ENCODE measurements around the gene ATXN2. TPM values are rescaled to one million over a fixed set of nuclear protein-coding genes. Genes with fewer than 3 reads are reported as not detected.

Gene ATXN2
- total RNA-seq, 2 donors from 2014 or later, result 40.4 to 54.7 TPM

- ATAC-seq (replicated peaks), result no peak
- Mint-ChIP-seq H3K27ac (peak overlapping the region; percentile 43), H3K36me3 (ENCODE audit: low read depth) (peaks cover 57% of the 10 kb centered on the region), H3K9me3 (no peaks in the 10 kb centered on the region), H3K4me3 (no peak overlapping the region), H3K27me3 (no peaks in the 10 kb centered on the region), H3K4me1 (peaks cover 74% of the 10 kb centered on the region)
Observed at GRCh38 chr12:111440631-111441030, 158.5 kb downstream of the ATXN2 start.

- no peaks in the 10 kb centered on the region for H3K9me3 Mint-ChIP-seq
- no peak overlapping the region for H3K4me3 Mint-ChIP-seq
- H3K4me1 Mint-ChIP-seq, result peaks cover 75% of the 10 kb centered on the region
- H3K27ac Mint-ChIP-seq, result peak overlapping the region; percentile 43
- ATAC-seq (replicated peaks), result no peak
- no peaks in the 10 kb centered on the region for H3K27me3 Mint-ChIP-seq
- H3K36me3 Mint-ChIP-seq (ENCODE audit: low read depth), result peaks cover 55% of the 10 kb centered on the region
Observed at GRCh38 chr12:111440152-111440551, 159.0 kb downstream of the ATXN2 start.

GRCh38 chr12:111439657-111440151, 159.4 kb downstream of the ATXN2 start:
- Mint-ChIP-seq H3K27me3 (no peaks in the 10 kb centered on the region), H3K4me1 (peaks cover 75% of the 10 kb centered on the region), H3K9me3 (no peaks in the 10 kb centered on the region), H3K36me3 (ENCODE audit: low read depth) (peaks cover 55% of the 10 kb centered on the region), H3K4me3 (no peak overlapping the region), H3K27ac (peak overlapping the region; percentile 43)
- no peak for ATAC-seq (replicated peaks)

- Mint-ChIP-seq H3K27me3 (no peaks in the 10 kb centered on the region), H3K36me3 (ENCODE audit: low read depth) (peaks cover 55% of the 10 kb centered on the region), H3K27ac (peak overlapping the region; percentile 50), H3K4me1 (peaks cover 74% of the 10 kb centered on the region), H3K4me3 (peak overlapping the region; percentile 22), H3K9me3 (no peaks in the 10 kb centered on the region)
- no peak for ATAC-seq (replicated peaks)
Observed at GRCh38 chr12:111438481-111438880, 160.6 kb downstream of the ATXN2 start.

- H3K27me3 Mint-ChIP-seq, result no peaks in the 10 kb centered on the region
- H3K4me1 Mint-ChIP-seq, result peaks cover 68% of the 10 kb centered on the region
- peak overlapping the region; percentile 50 for H3K27ac Mint-ChIP-seq
- no peaks in the 10 kb centered on the region for H3K9me3 Mint-ChIP-seq
- ATAC-seq (replicated peaks), result no peak
- peak overlapping the region; percentile 22 for H3K4me3 Mint-ChIP-seq
- peaks cover 52% of the 10 kb centered on the region for H3K36me3 Mint-ChIP-seq (ENCODE audit: low read depth)
Observed at GRCh38 chr12:111437816-111438454, 161.2 kb downstream of the ATXN2 start.

GRCh38 chr12:111436811-111437210, 162.3 kb downstream of the ATXN2 start:
- peak overlapping the region; percentile 81 for H3K4me3 Mint-ChIP-seq
- ATAC-seq (replicated peaks), result no peak
- peaks cover 57% of the 10 kb centered on the region for H3K36me3 Mint-ChIP-seq (ENCODE audit: low read depth)
- H3K9me3 Mint-ChIP-seq, result no peaks in the 10 kb centered on the region
- H3K27ac Mint-ChIP-seq, result peak overlapping the region; percentile 38
- peaks cover 68% of the 10 kb centered on the region for H3K4me1 Mint-ChIP-seq
- H3K27me3 Mint-ChIP-seq, result no peaks in the 10 kb centered on the region

GRCh38 chr12:111436266-111436665, 162.8 kb downstream of the ATXN2 start:
- Mint-ChIP-seq H3K9me3 (no peaks in the 10 kb centered on the region), H3K36me3 (ENCODE audit: low read depth) (peaks cover 54% of the 10 kb centered on the region), H3K27ac (peak overlapping the region; percentile 54), H3K4me3 (peak overlapping the region; percentile 81), H3K27me3 (no peaks in the 10 kb centered on the region), H3K4me1 (peaks cover 72% of the 10 kb centered on the region)
- ATAC-seq (replicated peaks), result no peak

GRCh38 chr12:111435661-111436201, 163.4 kb downstream of the ATXN2 start:
- Mint-ChIP-seq H3K27ac (peak overlapping the region; percentile 83), H3K9me3 (no peaks in the 10 kb centered on the region), H3K27me3 (no peaks in the 10 kb centered on the region), H3K4me3 (peak overlapping the region; percentile 81), H3K4me1 (peaks cover 73% of the 10 kb centered on the region), H3K36me3 (ENCODE audit: low read depth) (peaks cover 51% of the 10 kb centered on the region)
- no peak for ATAC-seq (replicated peaks)

- H3K4me3 Mint-ChIP-seq, result peak overlapping the region; percentile 81
- no peaks in the 10 kb centered on the region for H3K9me3 Mint-ChIP-seq
- H3K36me3 Mint-ChIP-seq (ENCODE audit: low read depth), result peaks cover 42% of the 10 kb centered on the region
Observed at GRCh38 chr12:111434680-111435338, 164.3 kb downstream of the ATXN2 start.

GRCh38 chr12:111434049-111434448, 165.1 kb downstream of the ATXN2 start:
- Mint-ChIP-seq H3K4me1 (peaks cover 69% of the 10 kb centered on the region), H3K27ac (peak overlapping the region; percentile 83), H3K9me3 (no peaks in the 10 kb centered on the region), H3K36me3 (ENCODE audit: low read depth) (peaks cover 40% of the 10 kb centered on the region), H3K27me3 (no peaks in the 10 kb centered on the region), H3K4me3 (peak overlapping the region; percentile 81)
- no peak for ATAC-seq (replicated peaks)

More at GRCh38 chr12:111434680-111435338, 164.3 kb downstream of the ATXN2 start:
- Mint-ChIP-seq H3K27ac (peak overlapping the region; percentile 83), H3K4me1 (peaks cover 70% of the 10 kb centered on the region), H3K27me3 (no peaks in the 10 kb centered on the region)
- ATAC-seq (replicated peaks), result peak; percentile 86

- Mint-ChIP-seq H3K4me3 (peak overlapping the region; percentile 81), H3K27ac (peak overlapping the region; percentile 83), H3K27me3 (no peaks in the 10 kb centered on the region), H3K9me3 (no peaks in the 10 kb centered on the region), H3K4me1 (peaks cover 59% of the 10 kb centered on the region), H3K36me3 (ENCODE audit: low read depth) (peaks cover 25% of the 10 kb centered on the region)
- ATAC-seq (replicated peaks), result no peak
Observed at GRCh38 chr12:111431772-111432171, 167.3 kb downstream of the ATXN2 start.

GRCh38 chr12:111430433-111431353, 168.4 kb downstream of the ATXN2 start:
- peak overlapping the region; percentile 81 for H3K4me3 Mint-ChIP-seq
- H3K27me3 Mint-ChIP-seq, result no peaks in the 10 kb centered on the region
- peak; percentile 22 for ATAC-seq (replicated peaks)
- no peaks in the 10 kb centered on the region for H3K9me3 Mint-ChIP-seq
- H3K4me1 Mint-ChIP-seq, result peaks cover 59% of the 10 kb centered on the region
- peaks cover 19% of the 10 kb centered on the region for H3K36me3 Mint-ChIP-seq (ENCODE audit: low read depth)
- peak overlapping the region; percentile 83 for H3K27ac Mint-ChIP-seq

- H3K9me3 Mint-ChIP-seq, result no peaks in the 10 kb centered on the region
- peak overlapping the region; percentile 83 for H3K27ac Mint-ChIP-seq
- H3K36me3 Mint-ChIP-seq (ENCODE audit: low read depth), result peaks cover 27% of the 10 kb centered on the region
- peaks cover 60% of the 10 kb centered on the region for H3K4me1 Mint-ChIP-seq
- peak; percentile 25 for ATAC-seq (replicated peaks)
- no peaks in the 10 kb centered on the region for H3K27me3 Mint-ChIP-seq
- H3K4me3 Mint-ChIP-seq, result peak overlapping the region; percentile 81
Observed at GRCh38 chr12:111429828-111430432, 169.2 kb downstream of the ATXN2 start.

Data from activated T-helper 17 cell treated with anti-CD3 and anti-CD28 coated beads, Interleukin-2, amount 50 U/mL, for 72 hours (primary cell).